Fibroblast of mammary gland (primary cell): ENCODE results near the gene ATP2B3.

Experiments
- DNase-seq: peaks from one replicate; pipeline ENCODE4 v3.0.0-alpha.2; 2010; ENCODE audit warnings: low read depth
- H3K4me3 ChIP-seq: 2 replicates; pipeline ENCODE4 v1.5.1; 2011; ENCODE audit warnings: low read depth, mild to moderate bottlenecking, low read length, moderate library complexity; ENCODE audit not compliant: control insufficient read depth
- TF ChIP-seq, protein P1 (sequence below): conservative IDR thresholded peaks from 2 replicates; pipeline ENCODE4 v1.5.1; 2011; ENCODE audit warnings: low read depth, low read length, inconsistent platforms; ENCODE audit not compliant: control insufficient read depth, insufficient read depth

ATP2B3 gene

DNA sequence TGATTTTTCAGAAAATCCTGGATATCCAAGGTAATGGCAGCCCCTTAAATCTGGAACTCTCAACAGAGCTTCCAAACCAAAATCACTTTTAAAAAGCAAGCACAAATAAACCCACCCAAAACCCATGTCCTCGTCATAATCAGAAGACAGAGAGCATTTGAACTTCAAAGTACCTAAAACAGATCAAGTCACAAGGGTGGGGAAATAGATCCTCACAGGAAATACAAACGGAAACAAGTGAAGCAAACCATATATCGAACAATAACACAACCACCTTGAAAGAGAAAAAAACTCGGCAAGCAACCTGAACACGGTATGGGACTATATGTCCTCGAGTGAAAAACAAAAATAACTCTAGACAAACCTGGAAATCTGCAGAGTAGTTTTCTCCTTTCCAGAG lies 97.4 kb downstream of the ATP2B3 start:
- no peak overlapping the region for H3K4me3 ChIP-seq
- no peak for DNase-seq
- TF ChIP-seq, protein P1, sequence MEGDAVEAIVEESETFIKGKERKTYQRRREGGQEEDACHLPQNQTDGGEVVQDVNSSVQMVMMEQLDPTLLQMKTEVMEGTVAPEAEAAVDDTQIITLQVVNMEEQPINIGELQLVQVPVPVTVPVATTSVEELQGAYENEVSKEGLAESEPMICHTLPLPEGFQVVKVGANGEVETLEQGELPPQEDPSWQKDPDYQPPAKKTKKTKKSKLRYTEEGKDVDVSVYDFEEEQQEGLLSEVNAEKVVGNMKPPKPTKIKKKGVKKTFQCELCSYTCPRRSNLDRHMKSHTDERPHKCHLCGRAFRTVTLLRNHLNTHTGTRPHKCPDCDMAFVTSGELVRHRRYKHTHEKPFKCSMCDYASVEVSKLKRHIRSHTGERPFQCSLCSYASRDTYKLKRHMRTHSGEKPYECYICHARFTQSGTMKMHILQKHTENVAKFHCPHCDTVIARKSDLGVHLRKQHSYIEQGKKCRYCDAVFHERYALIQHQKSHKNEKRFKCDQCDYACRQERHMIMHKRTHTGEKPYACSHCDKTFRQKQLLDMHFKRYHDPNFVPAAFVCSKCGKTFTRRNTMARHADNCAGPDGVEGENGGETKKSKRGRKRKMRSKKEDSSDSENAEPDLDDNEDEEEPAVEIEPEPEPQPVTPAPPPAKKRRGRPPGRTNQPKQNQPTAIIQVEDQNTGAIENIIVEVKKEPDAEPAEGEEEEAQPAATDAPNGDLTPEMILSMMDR: no peak

DNA sequence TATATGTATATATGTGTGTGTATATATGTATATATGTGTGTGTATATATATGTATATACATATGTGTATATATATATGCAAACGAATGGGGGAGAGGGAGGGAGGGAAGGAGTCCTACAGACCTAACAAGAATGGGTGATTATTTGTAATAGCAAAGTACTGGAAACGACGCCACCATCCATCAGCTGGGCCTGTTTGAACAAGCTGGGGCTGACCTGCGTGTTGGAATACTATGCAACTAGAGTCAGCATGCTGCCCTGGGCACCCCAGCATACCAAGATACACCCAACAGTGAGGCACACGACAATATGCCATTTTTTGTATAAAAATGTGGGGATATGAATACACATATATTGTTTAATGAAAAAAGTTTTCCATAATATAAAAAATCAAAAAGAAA lies 103.1 kb downstream of the ATP2B3 start:
- DNase-seq: no peak
- H3K4me3 ChIP-seq: no peak overlapping the region
- TF ChIP-seq, protein P1: no peak

DNA sequence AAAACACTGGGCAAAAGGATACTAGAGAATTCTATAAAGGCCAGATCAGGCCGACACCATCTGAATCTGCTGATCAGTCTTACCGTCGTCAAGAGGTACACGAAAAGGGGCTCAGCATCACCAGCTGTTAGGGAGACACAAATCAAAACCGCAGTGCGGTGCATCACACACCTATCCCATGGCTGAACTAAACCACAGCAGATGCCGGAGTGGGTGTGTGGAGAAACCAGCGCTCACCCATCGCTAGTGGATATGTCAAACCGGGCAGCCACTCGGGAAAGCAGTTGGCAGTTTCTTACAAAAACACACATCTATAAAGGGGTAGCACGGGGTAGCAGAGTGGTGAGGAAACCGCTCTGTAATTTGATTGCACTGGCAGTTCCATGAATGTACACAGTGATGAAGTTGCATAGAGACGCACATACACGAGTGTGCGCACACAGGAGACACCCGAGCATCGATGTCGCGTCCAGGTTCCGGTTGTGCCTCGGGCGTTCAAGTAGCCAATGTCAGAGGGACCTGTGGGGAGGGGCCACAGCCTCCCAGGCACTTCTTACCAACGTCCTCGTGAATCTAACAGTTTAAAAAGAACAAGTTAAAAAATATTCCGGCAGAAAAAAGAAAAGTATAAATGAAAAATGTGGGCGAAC lies 104.6 kb downstream of the ATP2B3 start:
- no peak for DNase-seq
- TF ChIP-seq, protein P1: no peak
- H3K4me3 ChIP-seq: no peak overlapping the region

DNA sequence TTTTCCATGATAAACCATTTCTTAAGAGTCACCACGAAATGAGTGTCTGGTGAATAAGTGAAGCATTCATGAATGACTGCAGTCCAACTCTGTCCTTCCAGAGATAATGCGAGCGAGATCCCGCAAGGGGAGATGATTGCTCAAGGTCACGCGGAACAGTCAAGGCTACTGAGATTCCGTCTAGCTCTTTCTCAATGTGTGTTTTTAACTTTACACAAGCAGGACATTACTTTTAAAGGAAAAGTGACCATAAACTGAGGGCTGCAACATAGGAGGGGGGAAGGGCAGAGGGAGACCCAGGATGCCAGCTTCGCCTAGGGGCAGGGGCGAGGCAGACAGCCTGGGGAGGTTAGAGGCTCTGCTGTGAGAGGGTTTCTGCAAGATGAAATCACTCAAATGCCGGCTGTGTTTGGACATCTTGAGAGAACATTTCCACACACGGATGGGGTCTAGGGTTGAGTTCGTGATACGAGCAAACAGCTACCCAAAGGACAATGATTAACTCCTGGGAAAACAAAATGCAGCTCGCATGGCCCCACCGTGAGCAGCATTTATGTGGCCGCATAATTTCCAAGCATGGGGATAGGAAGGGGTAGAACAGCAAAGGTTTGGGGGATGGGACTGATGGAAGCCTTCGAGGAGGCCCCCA lies 105.3 kb downstream of the ATP2B3 start:
- TF ChIP-seq, protein P1: no peak
- no peak for DNase-seq
- H3K4me3 ChIP-seq: no peak overlapping the region

DNA sequence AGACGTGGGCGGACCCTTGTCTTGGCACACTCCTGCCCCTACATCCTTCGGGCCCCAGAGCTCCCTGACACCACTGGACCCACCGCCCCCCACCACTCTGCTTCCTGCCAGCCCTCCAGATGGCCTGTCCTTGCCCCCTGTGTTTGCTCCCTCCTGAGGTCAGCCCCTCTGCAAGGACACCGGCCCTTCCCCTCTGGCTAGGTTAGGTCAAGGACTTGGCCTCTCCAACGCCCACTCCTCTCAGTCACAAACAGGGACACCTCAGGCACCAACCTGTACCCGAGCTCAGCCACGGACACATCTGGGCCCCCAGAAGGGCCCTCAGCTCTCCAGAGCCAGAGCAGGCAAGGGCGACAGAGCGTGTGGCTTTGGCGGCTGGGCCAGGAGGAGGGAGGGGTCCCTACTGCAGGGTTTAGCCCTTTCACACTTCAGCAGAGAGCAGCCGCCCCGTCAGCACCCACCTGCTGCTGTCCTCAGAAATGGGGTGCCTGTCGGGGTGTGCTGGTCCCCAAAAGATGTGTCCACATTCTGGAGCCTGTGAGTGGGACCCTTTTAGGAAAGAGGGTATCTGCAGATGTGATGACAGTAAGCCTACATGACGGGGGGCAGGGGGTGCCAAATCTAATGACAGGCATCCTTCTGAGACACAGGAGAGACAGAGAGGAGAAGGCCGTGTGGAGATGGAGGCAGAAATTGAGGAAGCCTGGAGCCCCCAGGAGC lies 106.0 kb downstream of the ATP2B3 start:
- TF ChIP-seq, protein P1: no peak
- DNase-seq: no peak
- H3K4me3 ChIP-seq: no peak overlapping the region

DNA sequence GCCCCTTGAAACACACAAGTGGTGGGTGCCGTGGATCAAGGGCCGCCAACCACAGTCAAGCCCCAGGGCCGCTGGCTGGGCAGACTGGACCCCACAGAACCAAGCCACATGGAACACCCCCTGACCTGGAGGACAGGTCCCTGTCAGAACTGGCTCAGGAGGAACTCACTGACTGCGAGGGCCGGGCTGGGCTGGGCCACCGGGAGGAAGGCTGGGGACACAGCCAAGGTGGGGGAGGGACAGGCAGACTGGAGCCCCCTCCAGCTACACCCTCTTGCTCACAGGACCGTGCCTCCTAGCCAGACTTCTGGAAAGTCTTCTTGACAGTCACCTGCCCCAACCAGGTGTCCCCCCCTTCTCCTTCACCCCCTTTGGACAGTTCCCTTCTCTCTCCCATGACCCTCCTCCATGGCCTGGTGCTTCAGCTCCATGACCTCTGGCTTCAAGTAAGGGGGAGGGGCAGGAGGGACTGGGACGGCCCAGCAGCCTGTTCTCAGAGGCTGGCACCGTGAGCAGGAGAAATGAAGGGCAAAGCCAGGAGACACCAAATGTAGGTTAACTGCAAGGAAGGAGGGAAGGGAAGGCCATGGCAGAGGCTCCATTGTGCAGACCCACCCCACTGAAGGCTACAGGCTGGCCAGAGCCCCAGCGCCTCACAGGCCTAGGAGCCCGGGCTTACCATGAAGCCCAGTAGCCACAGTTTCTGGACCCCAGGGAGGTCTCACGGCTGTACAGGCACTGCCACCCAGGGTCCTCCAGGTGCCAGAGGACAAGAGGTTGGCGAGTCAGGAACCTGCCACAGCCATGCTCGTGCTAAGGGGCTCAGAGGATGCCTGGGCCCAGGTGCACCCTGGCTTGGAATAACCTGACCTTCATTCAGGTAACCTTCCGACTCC lies 107.0 kb downstream of the ATP2B3 start:
- no peak for DNase-seq
- no peak overlapping the region for H3K4me3 ChIP-seq
- TF ChIP-seq, protein P1: no peak
